PC-9 (cell line): ENCODE data around the gene CLEC11A.

Source experiments
- CTCF ChIP-seq: fragments of 200-600 bp; sonication (generic); conservative IDR thresholded peaks from 2 replicates; pipeline ENCODE4 v1.6.1; 2017; ENCODE audit warnings: mixed run types, antibody characterized with exemption, mild to moderate bottlenecking, moderate library complexity
- EZH2 ChIP-seq: fragments of 200-600 bp; sonication (generic); IDR thresholded peaks from 2 replicates; pipeline ENCODE4 v1.8.0; 2017; ENCODE audit warnings: antibody characterized with exemption, low read depth

DNA sequence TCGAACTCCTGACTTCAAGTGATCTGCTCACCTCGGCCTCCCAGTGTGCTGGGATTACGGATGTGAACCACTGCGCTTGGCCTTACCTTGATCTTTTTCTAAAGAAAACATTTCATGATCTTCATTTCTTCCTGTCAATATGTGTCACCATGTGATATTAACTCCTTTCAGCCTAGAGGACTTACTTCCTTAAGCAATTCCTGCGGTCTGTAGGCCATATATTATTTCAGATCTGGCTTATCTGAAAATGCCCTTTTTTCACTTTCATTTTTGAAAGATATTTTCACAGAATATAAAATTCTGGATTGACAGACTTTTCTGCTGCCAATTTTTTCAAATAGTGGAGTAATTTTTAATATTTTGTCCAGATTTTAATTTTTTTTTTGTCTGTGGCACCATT is 45.1 kb downstream of the CLEC11A start:
- TF ChIP-seq CTCF (no peak), EZH2 (no peak)
